Stimulated activated CD4-positive, alpha-beta T cell treated with anti-CD3 and anti-CD28 coated beads, Interleukin-4, amount 100 ng/mL, for 1 hour (primary cell): ENCODE data around the gene OXLD1.
"Not testable (repeated sequence)": the region's sequence is repeated elsewhere in the genome, so short reads cannot be mapped to it uniquely, and the experiment has no call there.

Experiments
- DNase-seq: peaks from one replicate; pipeline ENCODE4 v3.0.0-alpha.2; 2020

The OXLD1 gene

GRCh38 chr17:81682565-81683207 lies 16.3 kb upstream of the OXLD1 start:
- DNase-seq = no peak

DNA sequence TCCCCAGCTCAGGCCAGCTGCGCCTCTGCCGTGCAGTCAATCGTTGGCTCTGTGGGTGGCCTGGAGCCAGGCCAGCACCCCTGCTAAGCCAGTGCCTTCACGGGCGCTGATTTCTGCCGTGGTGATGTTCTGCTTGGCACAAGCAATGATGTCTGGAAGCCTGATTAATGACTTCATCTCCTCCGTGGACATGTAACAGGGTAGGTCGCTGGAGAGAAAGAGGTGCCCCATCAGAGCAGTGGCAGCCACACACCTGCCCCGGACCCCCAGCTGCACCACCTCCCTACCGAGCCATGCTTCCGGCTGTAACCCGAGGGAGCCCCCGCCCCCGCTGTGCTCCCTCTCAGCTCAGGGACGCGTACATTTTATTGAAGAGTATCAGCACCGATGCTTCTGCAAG lies 15.3 kb upstream of the OXLD1 start:
- DNase-seq = no peak

DNA sequence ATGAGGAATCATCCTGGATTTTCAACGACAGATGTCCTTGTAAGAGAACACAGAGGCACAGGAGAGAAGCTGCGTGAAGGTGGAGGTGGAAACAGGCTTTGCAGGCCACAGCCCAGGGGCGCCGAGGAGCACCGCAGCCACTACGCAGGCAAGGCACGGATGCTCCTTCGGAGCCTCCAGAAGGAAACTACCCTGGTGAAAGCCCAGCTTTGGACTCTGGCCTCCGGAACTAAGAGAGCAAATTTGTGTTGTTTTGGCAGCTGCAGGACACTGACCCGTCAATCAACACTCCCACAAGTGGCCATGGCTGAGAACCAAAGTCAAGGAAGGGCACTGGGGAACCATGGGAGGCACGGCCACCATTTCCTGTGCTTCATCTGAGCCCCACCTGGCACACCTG lies 13.7 kb upstream of the OXLD1 start:
- no peak for DNase-seq

- no peak for DNase-seq
These were observed 10.5 kb upstream of the OXLD1 start for GRCh38 chr17:81676906-81677305.

- DNase-seq = not testable (repeated sequence)
These were observed 9.3 kb upstream of the OXLD1 start for GRCh38 chr17:81675515-81676221.

GRCh38 chr17:81673561-81674258 lies 7.3 kb upstream of the OXLD1 start:
- DNase-seq = no peak

- no peak for DNase-seq
These were observed 6.5 kb upstream of the OXLD1 start for GRCh38 chr17:81672954-81673353.

- no peak for DNase-seq
These were observed 6.1 kb upstream of the OXLD1 start for GRCh38 chr17:81672504-81672903.

DNA sequence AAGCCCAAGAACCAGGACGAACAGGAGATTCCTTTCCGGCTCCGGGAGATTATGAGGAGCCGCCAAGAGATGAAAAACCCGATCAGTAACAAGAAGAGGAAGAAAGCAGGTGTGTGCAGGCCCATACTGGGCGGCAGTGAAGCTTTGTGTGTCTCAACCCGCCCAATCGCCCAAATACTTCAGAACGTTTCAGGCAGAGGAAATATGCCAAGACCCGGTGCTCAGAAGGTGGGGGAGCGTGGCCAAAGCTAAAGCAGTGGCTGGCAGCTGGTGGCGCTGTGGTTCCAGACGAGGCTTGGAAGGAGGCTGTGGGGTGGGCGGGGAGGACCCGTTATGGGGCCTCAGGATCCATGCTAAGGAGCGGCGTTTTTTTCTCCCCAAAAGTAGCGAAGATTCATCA lies 1.3 kb upstream of the OXLD1 start:
- DNase-seq = no peak

DNA sequence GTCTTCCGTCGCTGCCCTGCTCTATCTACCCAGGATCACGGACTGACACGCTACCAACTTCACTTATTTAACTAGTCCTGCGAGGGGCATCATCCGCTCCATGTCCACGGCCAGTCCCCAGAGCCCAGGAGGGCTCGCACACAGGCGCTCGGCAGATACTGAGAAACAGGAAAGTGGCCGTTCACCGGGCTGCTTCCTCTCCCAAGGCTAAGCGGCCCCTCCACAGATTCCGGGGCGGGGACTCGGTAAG lies 388 bp downstream of the OXLD1 start:
- DNase-seq = no peak

DNA sequence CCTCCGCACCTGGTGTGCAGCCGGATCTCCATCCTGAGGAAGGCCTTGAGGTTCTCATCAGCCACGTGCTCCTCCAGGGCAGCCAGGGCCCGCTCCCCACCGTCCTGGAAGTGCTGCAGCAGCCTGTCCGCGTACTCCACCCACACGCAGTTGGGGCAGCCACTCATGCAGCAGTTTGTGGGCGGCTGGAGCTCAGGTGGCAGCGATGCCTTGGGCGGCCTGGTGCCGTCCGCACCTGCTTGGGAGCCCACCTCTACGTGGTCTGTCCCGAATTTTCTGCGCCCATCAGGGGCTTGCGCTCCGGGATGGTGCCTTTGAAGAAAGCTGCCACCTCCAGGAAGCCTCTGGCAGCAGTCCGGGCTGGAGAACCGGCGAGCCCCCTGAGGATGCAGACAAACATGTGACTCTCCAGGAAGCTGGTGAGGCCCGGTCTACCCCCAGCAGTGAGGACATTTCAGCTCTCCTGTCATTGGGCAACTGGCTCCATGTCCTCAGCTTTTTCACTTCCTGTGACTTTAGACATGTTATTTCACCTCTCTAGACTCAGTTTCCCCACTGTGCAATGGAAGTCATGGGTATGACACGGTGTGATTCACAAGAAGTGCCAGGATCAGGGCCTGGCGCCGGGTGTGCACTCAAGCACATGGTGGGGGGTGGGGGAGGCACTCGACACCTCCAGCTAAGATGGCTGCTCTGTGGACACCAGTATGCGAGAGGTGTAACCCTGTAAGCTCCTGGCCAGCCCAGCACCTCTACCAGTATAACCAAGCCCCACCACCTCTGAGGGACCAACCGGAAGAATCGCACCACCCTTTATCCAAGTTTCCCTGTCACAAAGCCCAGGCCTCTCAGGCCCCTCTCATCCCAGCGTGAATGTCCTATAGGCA lies 957 bp downstream of the OXLD1 start:
- DNase-seq = peak; percentile 67

DNA sequence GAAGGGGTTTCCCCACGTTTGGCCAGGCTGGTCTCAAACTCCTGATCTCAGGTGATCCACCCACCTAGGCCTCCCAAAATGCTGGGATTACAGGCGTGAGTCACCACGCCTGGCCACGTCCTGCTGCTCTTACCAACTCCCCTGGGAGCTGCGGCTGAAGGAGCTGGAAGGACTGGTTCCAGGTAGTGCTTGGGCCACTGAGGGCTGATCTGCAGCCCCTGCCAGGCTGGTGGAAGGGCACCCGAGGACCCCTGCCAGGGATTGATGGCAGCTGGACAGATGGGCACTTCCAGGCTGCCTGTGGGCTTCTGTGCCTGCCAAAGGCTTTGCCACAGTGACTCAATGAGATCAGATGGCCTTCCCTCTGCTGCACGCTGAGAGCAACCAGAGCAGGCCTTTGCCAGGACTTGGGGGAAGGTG lies 2.3 kb downstream of the OXLD1 start:
- no peak for DNase-seq

- DNase-seq = no peak
These were observed 4.4 kb downstream of the OXLD1 start for GRCh38 chr17:81662002-81662401.

DNA sequence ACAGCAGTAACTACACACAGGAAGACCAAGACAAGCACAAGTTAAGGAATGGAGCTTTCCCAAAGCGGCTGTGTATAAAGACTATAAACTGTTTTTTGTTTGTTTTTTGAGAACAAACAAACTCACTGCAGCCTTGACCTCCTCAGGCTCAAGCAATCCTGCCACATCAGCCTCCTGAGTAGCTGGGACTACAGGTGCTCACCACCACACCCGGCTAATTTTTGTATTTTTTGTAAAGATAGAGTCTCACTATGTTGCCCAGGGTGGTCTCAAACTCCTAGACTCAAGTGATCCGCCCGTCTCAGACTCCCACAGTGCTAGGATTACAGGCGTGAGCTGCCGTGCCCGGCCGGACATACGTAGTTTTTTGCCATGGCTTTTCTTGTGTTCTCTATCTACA lies 6.0 kb downstream of the OXLD1 start:
- DNase-seq = no peak

DNA sequence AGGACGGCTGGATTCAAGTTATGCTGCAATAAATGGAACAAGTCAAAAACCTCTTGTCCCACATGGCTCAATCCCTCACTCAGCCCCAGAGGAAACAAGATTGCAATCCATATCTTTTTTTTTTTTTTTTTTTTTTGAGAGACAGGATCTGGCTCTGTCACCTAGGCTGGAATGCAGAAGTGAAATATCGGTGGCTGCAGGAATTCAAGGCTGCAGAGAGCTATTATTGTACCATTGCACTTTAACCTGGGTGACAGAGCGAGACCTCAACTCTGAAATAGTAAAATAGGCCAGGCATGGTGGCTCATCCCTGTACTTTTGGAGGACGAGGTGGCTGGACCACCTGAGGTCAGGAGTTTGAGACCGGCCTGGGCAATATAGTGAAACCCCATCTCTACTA lies 7.4 kb downstream of the OXLD1 start:
- no peak for DNase-seq

DNA sequence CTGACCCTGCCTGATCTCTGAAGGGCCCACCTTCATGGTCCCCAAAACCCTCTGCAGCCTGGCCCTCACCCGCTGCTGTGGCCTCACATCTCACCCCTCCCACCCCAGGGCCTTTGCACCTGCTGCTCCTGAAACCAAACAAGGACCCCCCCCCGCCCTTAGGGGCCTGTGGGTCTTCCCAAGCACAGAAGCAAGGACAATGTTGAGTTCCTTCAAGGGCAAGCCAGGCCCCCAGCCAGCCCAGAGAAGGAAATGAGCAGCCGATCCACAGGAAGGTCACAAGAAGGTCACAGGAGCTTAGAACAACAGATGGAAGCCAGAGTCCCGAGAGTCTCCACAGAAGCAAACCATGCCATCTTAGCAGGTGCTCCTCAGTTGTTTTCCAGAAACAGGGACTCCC lies 9.6 kb downstream of the OXLD1 start:
- DNase-seq = no peak

GRCh38 chr17:81656118-81656743 lies 10.2 kb downstream of the OXLD1 start, which contains the start of gene PDE6G:
TSS of gene PDE6G (minus strand) at chr17:81656542. CDS start at chr17:81653305, 3,237 bp downstream.
- no peak for DNase-seq

- DNase-seq = no peak
These were observed 10.9 kb downstream of the OXLD1 start for GRCh38 chr17:81655378-81656117.

GRCh38 chr17:81652906-81653771 lies 13.3 kb downstream of the OXLD1 start:
- no peak for DNase-seq

DNA sequence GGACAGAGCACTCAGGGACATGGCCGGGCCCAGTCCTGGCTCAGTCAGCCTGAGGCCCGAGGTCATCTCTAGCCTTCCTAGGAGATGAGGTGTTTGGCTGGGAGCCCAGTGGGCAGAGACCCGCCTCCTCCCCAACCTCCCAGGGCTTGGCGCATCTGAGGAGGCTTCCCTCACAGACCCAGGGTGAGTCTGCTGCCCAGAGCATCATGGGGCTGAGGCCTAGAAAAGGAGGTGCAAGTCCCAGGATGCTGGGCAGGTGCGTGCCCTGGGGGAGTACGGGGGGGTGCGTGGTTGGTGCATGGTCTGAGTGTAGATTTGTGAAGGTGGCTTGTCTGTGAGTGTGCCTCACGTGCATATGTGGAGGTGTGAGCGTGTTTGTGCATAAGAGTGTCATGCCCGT lies 14.7 kb downstream of the OXLD1 start:
- DNase-seq = no peak

DNA sequence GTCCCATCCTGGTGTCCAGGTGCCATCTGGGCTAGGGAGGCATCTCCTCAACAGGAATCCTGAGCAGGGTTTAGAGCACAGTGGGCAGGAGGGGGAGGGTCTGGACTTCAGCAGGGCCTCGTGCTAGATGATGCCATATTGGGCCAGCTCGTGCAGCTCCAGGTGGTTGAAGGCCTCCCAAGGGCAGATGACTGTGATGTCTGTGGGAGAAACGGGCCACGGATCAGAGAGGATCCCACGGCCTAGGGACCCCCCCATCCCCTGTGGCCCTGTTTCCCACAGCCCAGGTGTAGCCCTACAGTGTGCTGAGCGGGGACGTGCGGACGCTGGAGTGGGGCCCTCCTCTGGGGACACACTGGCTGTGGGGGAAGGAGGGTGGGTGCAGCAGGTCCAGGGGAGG lies 15.5 kb downstream of the OXLD1 start:
- DNase-seq = no peak
